Liver (tissue), 9 donors: ENCODE data around the gene MKNK1. TPM values are rescaled to one million over a fixed set of nuclear protein-coding genes. Genes with fewer than 3 reads are reported as not detected.

Experiments used
- DNase-seq: peaks from one replicate; pipeline ENCODE4 v3.0.0-alpha.2; 2017; ENCODE audit warnings: low spot score
- H3K27ac ChIP-seq, 2 donors: one replicate each; pipeline ENCODE4 v1.7.0; 2013; ENCODE audit warnings: inconsistent platforms in 2 of 2, low read length in 2 of 2, control low read depth in 1 of 2, low read depth in 1 of 2, mild to moderate bottlenecking in 1 of 2
- H3K27me3 ChIP-seq, 4 donors: one replicate each; pipeline versions ENCODE4 v1.6.1 to v1.7.0; 2013; ENCODE audit warnings: low read length in 3 of 4, inconsistent platforms in 1 of 4, mild to moderate bottlenecking in 1 of 4, moderate library complexity in 1 of 4; ENCODE audit not compliant: control insufficient read depth in 4 of 4, insufficient read depth in 4 of 4
- H3K36me3 ChIP-seq, 4 donors: one replicate each; pipeline versions ENCODE4 v1.6.1 to v1.7.0; 2013; ENCODE audit warnings: low read length in 3 of 4, mild to moderate bottlenecking in 3 of 4, low read depth in 1 of 4, moderate library complexity in 1 of 4; ENCODE audit not compliant: control insufficient read depth in 4 of 4, insufficient read depth in 3 of 4
- H3K4me1 ChIP-seq, 4 donors: one replicate each; pipeline versions ENCODE4 v1.6.1 to v1.7.0; 2013; ENCODE audit warnings: low read length in 3 of 4, mild to moderate bottlenecking in 3 of 4, moderate library complexity in 1 of 4; ENCODE audit not compliant: control insufficient read depth in 4 of 4, insufficient read depth in 4 of 4
- H3K4me3 ChIP-seq, 3 donors: one replicate each; pipeline versions ENCODE4 v1.6.1 to v1.7.0; 2013; ENCODE audit warnings: low read length in 3 of 3, control low read depth in 1 of 3, low read depth in 1 of 3, mild to moderate bottlenecking in 1 of 3
- H3K9ac ChIP-seq, 2 donors: one replicate each; pipeline ENCODE4 v1.7.0; 2013; ENCODE audit warnings: low read length in 2 of 2, mild to moderate bottlenecking in 2 of 2, moderate library complexity in 2 of 2, control low read depth in 1 of 2, low read depth in 1 of 2
- H3K9me3 ChIP-seq, 4 donors: one replicate each; pipeline versions ENCODE4 v1.6.1 to v1.7.0; 2013; ENCODE audit warnings: low read length in 3 of 4; ENCODE audit not compliant: control insufficient read depth in 4 of 4
- ATF3 ChIP-seq: IDR thresholded peaks from 2 replicates; pipeline ENCODE4 v1.6.1; 2016; ENCODE audit warnings: antibody characterized with exemption
- EGR1 ChIP-seq, 2 donors: IDR thresholded peaks; 2 replicates each; pipeline ENCODE4 v1.6.1; 2016 to 2018; ENCODE audit warnings: antibody characterized with exemption in 2 of 2, low read depth in 2 of 2
- FOXA1 ChIP-seq: IDR thresholded peaks from 2 replicates; pipeline ENCODE4 v1.6.1; 2016; ENCODE audit warnings: antibody characterized with exemption
- FOXA2 ChIP-seq: IDR thresholded peaks from 2 replicates; pipeline ENCODE4 v1.6.1; 2016; ENCODE audit warnings: antibody characterized with exemption
- GABPA ChIP-seq, 2 donors: IDR thresholded peaks in 1 of 2; conservative IDR thresholded peaks in 1 of 2; 2 replicates each; pipeline ENCODE4 v1.6.1; 2016; ENCODE audit warnings: antibody characterized with exemption in 2 of 2, mild to moderate bottlenecking in 1 of 2, moderate library complexity in 1 of 2
- HNF4G ChIP-seq: IDR thresholded peaks from 2 replicates; pipeline ENCODE4 v1.6.1; 2016; ENCODE audit warnings: antibody characterized with exemption
- JUND ChIP-seq, 2 donors: IDR thresholded peaks; 2 replicates each; pipeline ENCODE4 v1.6.1; 2016; ENCODE audit warnings: antibody characterized with exemption in 2 of 2
- MAX ChIP-seq: IDR thresholded peaks from 2 replicates; pipeline ENCODE4 v1.6.1; 2016; ENCODE audit warnings: antibody characterized with exemption
- NR2F2 ChIP-seq: IDR thresholded peaks from 2 replicates; pipeline ENCODE4 v1.6.1; 2016; ENCODE audit warnings: antibody characterized with exemption
- RAD21 ChIP-seq, 2 donors: IDR thresholded peaks; 2 replicates each; pipeline ENCODE4 v1.6.1; 2016; ENCODE audit warnings: antibody characterized with exemption in 2 of 2, mild to moderate bottlenecking in 2 of 2
- SP1 ChIP-seq: IDR thresholded peaks from 2 replicates; pipeline ENCODE4 v1.6.1; 2018; ENCODE audit warnings: antibody characterized with exemption, mild to moderate bottlenecking
- YY1 ChIP-seq: IDR thresholded peaks from 2 replicates; pipeline ENCODE4 v1.6.1; 2016; ENCODE audit warnings: antibody characterized with exemption, mild to moderate bottlenecking
- ZBTB33 ChIP-seq: IDR thresholded peaks from 2 replicates; pipeline ENCODE4 v1.6.1; 2016; ENCODE audit warnings: antibody characterized with exemption
- WGBS: extraction: QIAGEN DNeasy Blood & Tissue Kit; methylation state at CpG from one replicate; pipeline ENCODE4 v1.1.7; 2013; 5-methylcytosine and 5-hydroxymethylcytosine counted together
- polyA plus RNA-seq, 2 donors: library from polyadenylated mRNA; stranded (reverse) in 1 of 2; unstranded in 1 of 2; fragments of 200-250 nt in 1 of 2; fragments of >200 nt in 1 of 2; fragmentation: Nextera tagmentation in 1 of 2; extraction: Ambion mirVana in 1 of 2; gene quantifications; one replicate each; pipeline versions ENCODE4 v1.2.1 to v1.2.3, GENCODE V29; 2013 to 2015
- total RNA-seq, 2 donors: library from RNA; depleted of rRNA; stranded (reverse); fragments of >200 nt; gene quantifications; one replicate each; pipeline ENCODE4 v1.2.3, GENCODE V29; 2014
- TF ChIP-seq, protein P1 (sequence below): fragments of 150-350 bp; IDR thresholded peaks from 2 replicates; pipeline ENCODE4 v1.5.1; 2017; ENCODE audit warnings: improper control_type of control experiment, low read depth, low read length; ENCODE audit not compliant: missing input control
- TF ChIP-seq, protein P2 (sequence below): IDR thresholded peaks from 2 replicates; pipeline ENCODE4 v1.6.1; 2016; ENCODE audit warnings: antibody characterized with exemption, mild to moderate bottlenecking
- donor health status: healthy.
- donor health status: healthy.
- donor health status: healthy.
- donor health status: healthy.
- donor health status: healthy.

The MKNK1 gene
- total and polyA plus RNA-seq, 4 donors, result 10.2 to 30.8 (median 18.3) TPM

DNA sequence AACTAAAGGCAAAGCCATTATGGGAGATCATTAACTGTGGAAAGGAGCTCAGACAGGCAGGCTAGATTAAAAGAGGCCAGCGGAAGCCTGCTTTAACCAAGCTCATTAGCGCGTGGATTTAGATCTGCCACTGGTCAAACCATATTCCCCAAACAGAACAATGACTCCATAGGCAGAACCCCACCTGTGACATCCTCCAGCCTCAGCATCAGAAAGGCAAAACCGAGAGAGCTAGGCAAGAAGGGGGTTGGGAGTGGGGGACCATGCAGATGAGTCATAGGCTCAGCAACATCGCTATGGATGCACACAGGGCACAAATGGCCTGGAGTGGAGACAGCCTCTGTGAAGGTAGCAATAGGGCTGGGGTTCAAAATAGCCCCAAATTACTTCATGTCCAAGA is 20.6 kb downstream of the MKNK1 start:
- Histone ChIP-seq H3K27me3 (no peaks in the 10 kb centered on the region), H3K4me3 (no peak overlapping the region), H3K9me3 (no peaks in the 10 kb centered on the region), H3K9ac (no peak overlapping the region), H3K36me3 (peaks cover 0 to 51% (median 33%) of the 10 kb centered on the region in 4 donors), H3K27ac (no peak overlapping the region), H3K4me1 (no peaks in the 10 kb centered on the region)
- TF ChIP-seq SP1 (no peak), GABPA (IDR thresholded peaks at IDR 0.05 in 1 of 2, conservative IDR thresholded peaks at IDR 0.05 in 1 of 2) (no peak), EGR1 (IDR thresholded peaks at IDR 0.05; ENCODE audit: low read depth in 2 of 2) (no peak), ATF3 (no peak), HNF4G (no peak)
- WGBS, result 96% methylated on average over 5 of the region's 5 CpGs
- DNase-seq, result no peak

GRCh38 chr1:46582972-46583371 is 21.1 kb downstream of the MKNK1 start:
- TF ChIP-seq MAX (no peak), FOXA1 (no peak), NR2F2 (no peak), FOXA2 (no peak), ATF3 (no peak), HNF4G (no peak), RAD21 (IDR thresholded peaks at IDR 0.05) (no peak), JUND (IDR thresholded peaks at IDR 0.05) (no peak), SP1 (no peak), ZBTB33 (no peak), YY1 (no peak), EGR1 (IDR thresholded peaks at IDR 0.05; ENCODE audit: low read depth in 2 of 2) (no peak)
- TF ChIP-seq, protein P1, sequence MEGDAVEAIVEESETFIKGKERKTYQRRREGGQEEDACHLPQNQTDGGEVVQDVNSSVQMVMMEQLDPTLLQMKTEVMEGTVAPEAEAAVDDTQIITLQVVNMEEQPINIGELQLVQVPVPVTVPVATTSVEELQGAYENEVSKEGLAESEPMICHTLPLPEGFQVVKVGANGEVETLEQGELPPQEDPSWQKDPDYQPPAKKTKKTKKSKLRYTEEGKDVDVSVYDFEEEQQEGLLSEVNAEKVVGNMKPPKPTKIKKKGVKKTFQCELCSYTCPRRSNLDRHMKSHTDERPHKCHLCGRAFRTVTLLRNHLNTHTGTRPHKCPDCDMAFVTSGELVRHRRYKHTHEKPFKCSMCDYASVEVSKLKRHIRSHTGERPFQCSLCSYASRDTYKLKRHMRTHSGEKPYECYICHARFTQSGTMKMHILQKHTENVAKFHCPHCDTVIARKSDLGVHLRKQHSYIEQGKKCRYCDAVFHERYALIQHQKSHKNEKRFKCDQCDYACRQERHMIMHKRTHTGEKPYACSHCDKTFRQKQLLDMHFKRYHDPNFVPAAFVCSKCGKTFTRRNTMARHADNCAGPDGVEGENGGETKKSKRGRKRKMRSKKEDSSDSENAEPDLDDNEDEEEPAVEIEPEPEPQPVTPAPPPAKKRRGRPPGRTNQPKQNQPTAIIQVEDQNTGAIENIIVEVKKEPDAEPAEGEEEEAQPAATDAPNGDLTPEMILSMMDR, result no peak
- TF ChIP-seq, protein P2, sequence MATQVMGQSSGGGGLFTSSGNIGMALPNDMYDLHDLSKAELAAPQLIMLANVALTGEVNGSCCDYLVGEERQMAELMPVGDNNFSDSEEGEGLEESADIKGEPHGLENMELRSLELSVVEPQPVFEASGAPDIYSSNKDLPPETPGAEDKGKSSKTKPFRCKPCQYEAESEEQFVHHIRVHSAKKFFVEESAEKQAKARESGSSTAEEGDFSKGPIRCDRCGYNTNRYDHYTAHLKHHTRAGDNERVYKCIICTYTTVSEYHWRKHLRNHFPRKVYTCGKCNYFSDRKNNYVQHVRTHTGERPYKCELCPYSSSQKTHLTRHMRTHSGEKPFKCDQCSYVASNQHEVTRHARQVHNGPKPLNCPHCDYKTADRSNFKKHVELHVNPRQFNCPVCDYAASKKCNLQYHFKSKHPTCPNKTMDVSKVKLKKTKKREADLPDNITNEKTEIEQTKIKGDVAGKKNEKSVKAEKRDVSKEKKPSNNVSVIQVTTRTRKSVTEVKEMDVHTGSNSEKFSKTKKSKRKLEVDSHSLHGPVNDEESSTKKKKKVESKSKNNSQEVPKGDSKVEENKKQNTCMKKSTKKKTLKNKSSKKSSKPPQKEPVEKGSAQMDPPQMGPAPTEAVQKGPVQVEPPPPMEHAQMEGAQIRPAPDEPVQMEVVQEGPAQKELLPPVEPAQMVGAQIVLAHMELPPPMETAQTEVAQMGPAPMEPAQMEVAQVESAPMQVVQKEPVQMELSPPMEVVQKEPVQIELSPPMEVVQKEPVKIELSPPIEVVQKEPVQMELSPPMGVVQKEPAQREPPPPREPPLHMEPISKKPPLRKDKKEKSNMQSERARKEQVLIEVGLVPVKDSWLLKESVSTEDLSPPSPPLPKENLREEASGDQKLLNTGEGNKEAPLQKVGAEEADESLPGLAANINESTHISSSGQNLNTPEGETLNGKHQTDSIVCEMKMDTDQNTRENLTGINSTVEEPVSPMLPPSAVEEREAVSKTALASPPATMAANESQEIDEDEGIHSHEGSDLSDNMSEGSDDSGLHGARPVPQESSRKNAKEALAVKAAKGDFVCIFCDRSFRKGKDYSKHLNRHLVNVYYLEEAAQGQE, result no peak
- H3K27ac ChIP-seq, result no peak overlapping the region
- peaks cover 0 to 54% (median 33%) of the 10 kb centered on the region in 4 donors for H3K36me3 ChIP-seq

More at GRCh38 chr1:46582972-46583371, 21.1 kb downstream of the MKNK1 start:
- Histone ChIP-seq H3K9ac (no peak overlapping the region), H3K4me1 (no peaks in the 10 kb centered on the region), H3K27me3 (no peaks in the 10 kb centered on the region), H3K9me3 (no peaks in the 10 kb centered on the region), H3K4me3 (no peak overlapping the region)
- DNase-seq, result no peak
- WGBS, result 84% methylated on average over 7 of the region's 7 CpGs
